ENCODE data around the gene MLYCD.
A peak's percentile ranks its signal among the peaks of the same experiment; 100 is the strongest.

The MLYCD gene

GRCh38 chr16:83968306-83968851, 69.5 kb downstream of the MLYCD start:
- DNase-seq (ENCODE audit: low read depth, low spot score): no peak
- TF ChIP-seq CTCF (IDR thresholded peaks at IDR 0.05; ENCODE audit: low read depth, low read length): no peak
- peak overlapping the region; percentile 21 for H3K4me3 ChIP-seq (ENCODE audit: low read depth, low read length)
- in situ Hi-C loops (cut with HindIII; ENCODE audit: low sequenced_read_pairs): no loop called here

- no peak for TF ChIP-seq CTCF (IDR thresholded peaks at IDR 0.05; ENCODE audit: low read depth, low read length)
- in situ Hi-C loops (cut with HindIII; ENCODE audit: low sequenced_read_pairs): no loop called here
- no peak overlapping the region for H3K4me3 ChIP-seq (ENCODE audit: low read depth, low read length)
- DNase-seq (ENCODE audit: low read depth, low spot score): no peak
Observed at GRCh38 chr16:83968891-83969649, 70.2 kb downstream of the MLYCD start.

DNA sequence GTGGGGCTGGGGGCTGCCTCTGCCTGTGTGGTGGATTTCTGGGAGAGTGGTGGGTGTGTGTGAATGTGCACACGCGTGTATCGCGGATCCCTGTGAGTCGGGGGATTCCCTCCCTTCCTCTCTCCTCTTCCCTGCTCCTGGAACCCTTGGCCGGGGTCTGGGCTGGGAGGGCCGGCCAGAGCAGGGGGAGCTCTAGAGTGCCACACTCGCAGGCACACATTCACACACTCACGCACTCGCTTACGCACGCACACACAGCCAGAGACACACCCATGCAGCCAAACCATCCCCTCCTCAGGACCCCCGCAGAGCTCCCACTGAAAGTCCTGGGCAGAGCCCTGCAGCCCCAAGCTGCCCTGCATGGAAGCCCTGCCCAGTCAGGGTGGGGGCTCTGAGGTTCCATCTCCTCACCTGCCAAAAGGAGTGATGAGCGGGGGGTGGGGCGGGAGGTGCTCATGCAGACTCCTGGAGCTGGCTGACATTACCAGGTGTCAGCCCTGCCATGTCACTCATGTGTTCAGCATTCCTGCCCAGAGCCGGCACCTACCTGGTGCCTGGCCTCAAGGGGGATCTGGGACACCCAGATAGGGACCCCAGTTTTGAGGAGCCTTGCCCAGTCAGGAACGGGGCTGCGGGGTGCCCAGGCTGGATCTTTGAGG, 71.0 kb downstream of the MLYCD start:
- no peak for TF ChIP-seq CTCF (IDR thresholded peaks at IDR 0.05; ENCODE audit: low read depth, low read length)

GRCh38 chr16:83970430-83970815, 71.5 kb downstream of the MLYCD start:
- no peak for DNase-seq (ENCODE audit: low read depth, low spot score)
- no peak overlapping the region for H3K4me3 ChIP-seq (ENCODE audit: low read depth, low read length)
- in situ Hi-C loops (cut with HindIII; ENCODE audit: low sequenced_read_pairs): no loop called here
- no peak for TF ChIP-seq CTCF (IDR thresholded peaks at IDR 0.05; ENCODE audit: low read depth, low read length)

More for the DNA sequence above, 71.0 kb downstream of the MLYCD start:
- H3K4me3 ChIP-seq (ENCODE audit: low read depth, low read length): no peak overlapping the region
- DNase-seq (ENCODE audit: low read depth, low spot score): no peak
- in situ Hi-C loops (cut with HindIII; ENCODE audit: low sequenced_read_pairs): no loop called here

DNA sequence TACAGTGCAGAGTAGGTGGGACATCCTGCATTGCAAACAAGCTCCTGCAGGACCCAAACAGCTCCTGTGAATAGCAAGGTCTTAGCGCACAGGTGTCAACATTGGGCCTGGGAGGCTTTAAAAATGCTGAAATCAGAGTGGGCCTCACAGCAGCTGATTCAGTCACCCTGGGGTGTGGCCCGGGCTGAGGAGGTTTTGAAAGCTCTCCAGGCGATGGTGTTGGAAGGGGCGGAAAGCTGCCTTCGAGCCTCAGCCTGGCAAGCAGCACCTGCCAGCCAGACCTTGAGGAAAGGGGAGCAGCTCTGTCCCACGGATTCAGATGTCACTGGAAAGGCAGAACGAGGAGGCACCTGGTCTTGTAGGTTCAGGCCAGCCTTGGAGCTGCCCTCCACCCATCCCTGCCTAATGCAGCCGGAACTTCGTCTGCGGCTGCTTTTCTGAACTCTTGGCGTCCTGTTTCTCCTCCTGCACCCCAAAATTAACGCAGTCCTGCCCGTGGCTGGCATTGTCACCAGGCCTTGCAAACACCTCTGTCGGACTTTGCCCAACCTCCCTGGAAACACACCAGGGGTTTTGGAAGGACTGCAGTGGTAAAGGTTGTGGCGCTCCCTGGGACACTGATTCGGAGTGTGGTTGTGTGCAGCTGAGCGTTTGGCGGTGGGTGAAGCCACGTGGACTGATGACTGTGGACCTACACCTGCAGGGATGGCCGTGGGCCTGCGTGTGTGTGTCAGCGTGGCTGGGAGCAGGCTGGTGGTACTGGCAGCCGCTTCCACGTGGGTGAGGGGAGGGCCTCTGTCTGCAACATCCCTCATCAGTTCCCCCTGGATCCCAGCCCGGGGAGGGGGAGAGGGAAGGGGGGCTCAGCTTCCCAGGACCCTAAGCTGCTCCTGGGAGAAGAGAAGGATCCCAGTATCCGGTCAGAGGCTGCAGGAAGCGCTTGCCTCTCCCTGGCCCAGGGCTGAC, 72.5 kb downstream of the MLYCD start:
- TF ChIP-seq CTCF (IDR thresholded peaks at IDR 0.05; ENCODE audit: low read depth, low read length): no peak
- no peak for DNase-seq (ENCODE audit: low read depth, low spot score)
- no peak overlapping the region for H3K4me3 ChIP-seq (ENCODE audit: low read depth, low read length)
- in situ Hi-C loops (cut with HindIII; ENCODE audit: low sequenced_read_pairs): no loop called here

Measured in astrocyte of the spinal cord (primary cell).